PC-3 (cell line): ENCODE data around the gene PRIMA1. TPM values are rescaled to one million over a fixed set of nuclear protein-coding genes. Genes with fewer than 3 reads are reported as not detected.

Source experiments
- ATAC-seq: fragments of 200-7000 bp; cut with Tn5 transposase; 2 replicates; pipeline ENCODE4 v1.9.1; 2020; ENCODE audit warnings: mild to moderate bottlenecking, moderate library complexity
- BruUV-seq: library from RNA; stranded (reverse); fragments of 400-500 nt; replicated peaks from 2 replicates; lab custom pipeline; 2021; lab: Mats Ljungman, UMichigan
- CTCF ChIA-PET: fragments of 300-600 bp; sonication (Branson Sonifier 250); formaldehyde crosslinking; loops from one replicate; lab custom pipeline; 2022; ENCODE audit warnings: antibody characterized with exemption; lab: Charles Lee
- POLR2A ChIA-PET: fragments of 300-600 bp; sonication (Branson Sonifier 250); formaldehyde crosslinking; loops from one replicate; lab custom pipeline; 2022; ENCODE audit warnings: antibody characterized with exemption; ENCODE audit not compliant: unreplicated experiment; lab: Charles Lee
- DNase-seq: peaks from one replicate; pipeline ENCODE4 v3.0.0-alpha.2; 2015
- H2AFZ ChIP-seq: fragments of 300-600 bp; sonication (generic); 2 replicates; pipeline ENCODE4 v1.6.0; 2016; ENCODE audit warnings: antibody characterized with exemption, low read length
- H3F3A ChIP-seq: fragments of 300-600 bp; sonication (generic); one replicate; pipeline ENCODE4 v1.6.0; 2017; ENCODE audit warnings: antibody characterized with exemption, low read length, control low read depth, mild to moderate bottlenecking; ENCODE audit not compliant: unreplicated experiment
- H3K27ac ChIP-seq: fragments of 300-600 bp; sonication (generic); 2 replicates; pipeline ENCODE4 v1.5.1; 2016; ENCODE audit warnings: mild to moderate bottlenecking, low read length
- H3K27me3 ChIP-seq: fragments of 300-600 bp; sonication (generic); 2 replicates; pipeline ENCODE4 v1.6.1; 2016; ENCODE audit warnings: low read length, mixed read lengths
- H3K36me3 ChIP-seq: fragments of 300-600 bp; sonication (generic); 2 replicates; pipeline ENCODE4 v1.6.1; 2016; ENCODE audit warnings: low read depth, mixed run types, low read length, mixed read lengths
- H3K4me1 ChIP-seq: fragments of 300-600 bp; sonication (generic); 2 replicates; pipeline ENCODE4 v1.5.1; 2016; ENCODE audit warnings: low read length; ENCODE audit not compliant: insufficient read depth
- H3K4me2 ChIP-seq: fragments of 300-600 bp; sonication (generic); 2 replicates; pipeline ENCODE4 v1.6.0; 2016; ENCODE audit warnings: low read length
- H3K4me3 ChIP-seq: fragments of 300-600 bp; sonication (generic); 2 replicates; pipeline ENCODE4 v1.5.1; 2016; ENCODE audit warnings: mild to moderate bottlenecking, low read length, mixed read lengths
- H3K79me2 ChIP-seq: fragments of 300-600 bp; sonication (generic); 2 replicates; pipeline ENCODE4 v1.6.1; 2017; ENCODE audit warnings: low read length, mixed read lengths
- H3K9ac ChIP-seq: fragments of 300-600 bp; sonication (generic); 2 replicates; pipeline ENCODE4 v1.6.0; 2016; ENCODE audit warnings: mild to moderate bottlenecking, low read length
- H3K9me2 ChIP-seq: fragments of 300-600 bp; sonication (generic); replicated peaks from 2 replicates; pipeline ENCODE4 v1.6.1; 2016; ENCODE audit warnings: mixed run types, low read length, mixed read lengths
- H3K9me3 ChIP-seq: fragments of 300-600 bp; sonication (generic); 2 replicates; pipeline ENCODE4 v1.6.1; 2016; ENCODE audit warnings: low read length, mixed read lengths
- H4K20me1 ChIP-seq: fragments of 300-600 bp; sonication (generic); 2 replicates; pipeline ENCODE4 v1.6.1; 2016; ENCODE audit warnings: low read length, mixed read lengths
- EZH2 ChIP-seq: fragments of 300-600 bp; sonication (generic); IDR thresholded peaks from one replicate; pipeline ENCODE4 v1.6.1; 2017; ENCODE audit warnings: antibody characterized with exemption, mild to moderate bottlenecking, low read length; ENCODE audit not compliant: unreplicated experiment
- EZH2phosphoT487 ChIP-seq: fragments of 300-600 bp; sonication (generic); IDR thresholded peaks from 2 replicates; pipeline ENCODE4 v1.6.1; 2018; ENCODE audit warnings: mild to moderate bottlenecking, antibody characterized with exemption, low read length, borderline replicate concordance
- intact Hi-C: fragments of 100-400 bp; cut with micrococcal nuclease; formaldehyde crosslinking; loops from 2 replicates; pipeline ENCODE4 v1.9.0; 2023
- total RNA-seq: library from RNA; depleted of rRNA; stranded (reverse); fragments of >200 nt; gene quantifications from 2 replicates; pipeline ENCODE4 v1.2.3, GENCODE V29; 2014
- TF ChIP-seq, protein P1 (sequence below): fragments of 300-600 bp; sonication (generic); conservative IDR thresholded peaks from 2 replicates; pipeline ENCODE4 v1.5.1; 2017; ENCODE audit warnings: antibody characterized with exemption, low read depth, mild to moderate bottlenecking, low read length

The PRIMA1 gene
- total RNA-seq, 1 experiment from 2014 or later: 0.04 TPM

DNA sequence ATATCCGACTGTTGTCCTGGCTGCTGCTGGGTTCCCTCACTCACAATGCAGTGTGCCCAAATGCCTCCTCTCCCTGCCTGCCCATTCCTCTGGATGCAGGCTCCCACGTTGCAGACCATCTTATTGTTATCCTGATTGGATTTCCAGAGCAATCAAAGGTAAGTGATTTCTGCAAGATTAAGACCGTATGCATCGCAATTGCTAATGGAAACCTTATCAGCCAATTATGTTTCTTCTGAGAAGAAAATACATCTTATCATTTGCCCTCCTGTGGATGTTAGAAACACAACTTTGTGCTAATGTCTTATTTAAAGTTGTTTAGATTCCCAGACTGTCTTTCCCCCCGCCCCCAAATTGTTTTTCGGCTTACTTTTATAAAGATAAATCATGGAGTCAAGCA is 98.1 kb downstream of the PRIMA1 start:
- ChIA-PET CTCF (no interaction called here), POLR2A (no interaction called here)
- Histone ChIP-seq H3K9me2 (no peaks in the 10 kb centered on the region), H3K9me3 (no peaks in the 10 kb centered on the region), H3K9ac (no peak overlapping the region), H3K4me1 (peaks cover 3% of the 10 kb centered on the region; the same call in 1 of the 2 replicates), H3K4me3 (no peak overlapping the region), H2AFZ (no peak overlapping the region), H3K36me3 (no peaks in the 10 kb centered on the region), H3F3A (no peaks in the 10 kb centered on the region), H3K79me2 (no peaks in the 10 kb centered on the region), H3K4me2 (no peak overlapping the region), H3K27ac (no peak overlapping the region), H4K20me1 (no peaks in the 10 kb centered on the region), H3K27me3 (peaks cover 58% of the 10 kb centered on the region)
- BruUV-seq: no TSS peak
- ATAC-seq (no peak), DNase-seq (no peak)
- TF ChIP-seq EZH2phosphoT487 (no peak), EZH2 (no peak)
- TF ChIP-seq, protein P1, sequence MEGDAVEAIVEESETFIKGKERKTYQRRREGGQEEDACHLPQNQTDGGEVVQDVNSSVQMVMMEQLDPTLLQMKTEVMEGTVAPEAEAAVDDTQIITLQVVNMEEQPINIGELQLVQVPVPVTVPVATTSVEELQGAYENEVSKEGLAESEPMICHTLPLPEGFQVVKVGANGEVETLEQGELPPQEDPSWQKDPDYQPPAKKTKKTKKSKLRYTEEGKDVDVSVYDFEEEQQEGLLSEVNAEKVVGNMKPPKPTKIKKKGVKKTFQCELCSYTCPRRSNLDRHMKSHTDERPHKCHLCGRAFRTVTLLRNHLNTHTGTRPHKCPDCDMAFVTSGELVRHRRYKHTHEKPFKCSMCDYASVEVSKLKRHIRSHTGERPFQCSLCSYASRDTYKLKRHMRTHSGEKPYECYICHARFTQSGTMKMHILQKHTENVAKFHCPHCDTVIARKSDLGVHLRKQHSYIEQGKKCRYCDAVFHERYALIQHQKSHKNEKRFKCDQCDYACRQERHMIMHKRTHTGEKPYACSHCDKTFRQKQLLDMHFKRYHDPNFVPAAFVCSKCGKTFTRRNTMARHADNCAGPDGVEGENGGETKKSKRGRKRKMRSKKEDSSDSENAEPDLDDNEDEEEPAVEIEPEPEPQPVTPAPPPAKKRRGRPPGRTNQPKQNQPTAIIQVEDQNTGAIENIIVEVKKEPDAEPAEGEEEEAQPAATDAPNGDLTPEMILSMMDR: no peak
- intact Hi-C loops: no loop called here

DNA sequence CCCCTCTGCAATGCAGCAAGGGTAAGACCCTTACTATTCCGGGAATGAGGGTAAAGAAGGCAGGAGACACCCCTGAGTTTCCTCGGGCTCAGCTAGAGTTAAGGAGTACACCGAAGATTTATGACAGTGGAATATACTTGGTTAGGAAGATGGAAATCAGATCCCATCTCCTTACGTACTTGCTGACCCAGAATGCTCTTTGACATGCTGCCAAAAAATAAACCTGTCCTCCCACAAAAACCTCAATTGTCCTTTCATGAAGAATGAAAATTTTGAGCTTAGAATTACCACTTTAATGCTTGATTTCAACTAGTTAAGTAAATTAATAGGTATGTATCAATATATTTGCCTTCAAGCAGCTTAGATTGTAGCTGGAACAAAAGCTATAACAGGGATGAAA is 99.5 kb downstream of the PRIMA1 start:
- no peaks in the 10 kb centered on the region for H3K9me3 ChIP-seq
- H3K9me2 ChIP-seq: no peaks in the 10 kb centered on the region
- H3K79me2 ChIP-seq: no peaks in the 10 kb centered on the region
- ChIA-PET CTCF (no interaction called here), POLR2A (no interaction called here)
- intact Hi-C loops: no loop called here
- H3K4me1 ChIP-seq: peaks cover 3% of the 10 kb centered on the region; the same call in 1 of the 2 replicates
- no TSS peak for BruUV-seq
- no peak overlapping the region for H3K4me3 ChIP-seq
- H4K20me1 ChIP-seq: no peaks in the 10 kb centered on the region
- no peak overlapping the region for H3K9ac ChIP-seq
- no peak overlapping the region for H3K27ac ChIP-seq
- DNase-seq (no peak), ATAC-seq (no peak)
- H3K36me3 ChIP-seq: no peaks in the 10 kb centered on the region
- no peak overlapping the region for H3K4me2 ChIP-seq
- no peak overlapping the region for H2AFZ ChIP-seq
- H3K27me3 ChIP-seq: peaks cover 62% of the 10 kb centered on the region
- no peaks in the 10 kb centered on the region for H3F3A ChIP-seq
- TF ChIP-seq EZH2 (no peak), EZH2phosphoT487 (no peak)
- TF ChIP-seq, protein P1: no peak

DNA sequence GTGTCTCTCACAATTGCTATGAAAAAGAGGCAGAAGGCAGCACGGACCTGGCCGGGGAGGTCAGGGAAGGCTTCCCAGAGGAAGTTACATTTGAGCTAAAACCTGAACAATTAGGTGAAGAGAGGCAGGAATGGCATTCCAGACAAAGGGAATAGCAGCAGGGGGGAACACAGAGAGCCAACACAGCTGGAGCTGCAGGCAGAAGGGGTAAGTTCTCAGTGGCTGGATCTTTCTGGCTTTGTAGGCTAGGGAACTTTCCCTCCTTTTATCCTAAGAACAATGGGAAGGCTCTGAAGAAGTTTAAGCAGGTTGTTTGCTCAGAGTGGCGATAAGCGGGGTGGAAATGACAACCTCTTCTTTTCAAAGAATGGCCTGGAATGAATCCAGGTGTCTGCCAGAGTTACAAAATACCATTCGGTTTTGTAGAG is 100.0 kb downstream of the PRIMA1 start:
- ChIA-PET POLR2A (no interaction called here), CTCF (no interaction called here)
- no peak for ATAC-seq
- DNase-seq: no peak
- Histone ChIP-seq H3K36me3 (no peaks in the 10 kb centered on the region), H3K27me3 (peaks cover 63% of the 10 kb centered on the region), H3K4me3 (no peak overlapping the region), H3F3A (no peaks in the 10 kb centered on the region), H3K4me1 (peaks cover 3% of the 10 kb centered on the region; the same call in 1 of the 2 replicates), H2AFZ (no peak overlapping the region), H3K4me2 (no peak overlapping the region), H3K27ac (no peak overlapping the region), H3K79me2 (no peaks in the 10 kb centered on the region), H4K20me1 (no peaks in the 10 kb centered on the region), H3K9me3 (no peaks in the 10 kb centered on the region), H3K9ac (no peak overlapping the region), H3K9me2 (no peaks in the 10 kb centered on the region)
- TF ChIP-seq EZH2 (no peak), EZH2phosphoT487 (no peak)
- TF ChIP-seq, protein P1: no peak
- no TSS peak for BruUV-seq
- intact Hi-C loops: no loop called here
